Effector CD4-positive, alpha-beta T cell (primary cell): ENCODE measurements around the gene CXXC4. TPM values are rescaled to one million over a fixed set of nuclear protein-coding genes. Genes with fewer than 3 reads are reported as not detected.

Experiments
- DNase-seq: peaks from one replicate; pipeline ENCODE4 v3.0.0-alpha.2; 2020
- total RNA-seq: gene quantifications from one replicate; lab custom pipeline; 2026; lab: John Stamatoyannopoulos, UW

CXXC4 gene
- not detected for total RNA-seq

GRCh38 chr4:104494822-104495559 lies at the start of gene CXXC4:
CXXC4 (minus strand) TSS chr4:104494894; CDS start chr4:104491802, 3,092 bp downstream.
- DNase-seq = no peak

- DNase-seq = no peak
Measured at GRCh38 chr4:104533156-104533555, 38.5 kb upstream of the CXXC4 start.

- no peak for DNase-seq
Measured at GRCh38 chr4:104532677-104533076, 38.0 kb upstream of the CXXC4 start.

- no peak for DNase-seq
Measured at GRCh38 chr4:104531390-104531789, 36.7 kb upstream of the CXXC4 start.

- DNase-seq = no peak
Measured at GRCh38 chr4:104530426-104530825, 35.7 kb upstream of the CXXC4 start.

GRCh38 chr4:104524591-104524990 lies 29.9 kb upstream of the CXXC4 start:
- no peak for DNase-seq

GRCh38 chr4:104524026-104524425 lies 29.3 kb upstream of the CXXC4 start:
- DNase-seq = no peak

- no peak for DNase-seq
Measured at GRCh38 chr4:104519588-104519987, 24.9 kb upstream of the CXXC4 start.

- DNase-seq = no peak
Measured at GRCh38 chr4:104516884-104517283, 22.2 kb upstream of the CXXC4 start.

GRCh38 chr4:104508224-104508623 lies 13.5 kb upstream of the CXXC4 start:
- no peak for DNase-seq

- no peak for DNase-seq
Measured at GRCh38 chr4:104507112-104507511, 12.4 kb upstream of the CXXC4 start.

- DNase-seq = no peak
Measured at GRCh38 chr4:104504536-104504935, 9.8 kb upstream of the CXXC4 start.

- no peak for DNase-seq
Measured at GRCh38 chr4:104502471-104502870, 7.8 kb upstream of the CXXC4 start.

GRCh38 chr4:104501290-104501689 lies 6.6 kb upstream of the CXXC4 start:
- DNase-seq = no peak

GRCh38 chr4:104500442-104500841 lies 5.7 kb upstream of the CXXC4 start:
- DNase-seq = no peak

GRCh38 chr4:104494185-104494584 lies 509 bp downstream of the CXXC4 start:
- no peak for DNase-seq

- DNase-seq = no peak
Measured at GRCh38 chr4:104493081-104493831, 1.4 kb downstream of the CXXC4 start.

- no peak for DNase-seq
Measured at GRCh38 chr4:104492183-104492771, 2.4 kb downstream of the CXXC4 start.

GRCh38 chr4:104491481-104492182 lies 3.1 kb downstream of the CXXC4 start:
- peak; percentile 13 for DNase-seq

- peak; percentile 31 for DNase-seq
Measured at GRCh38 chr4:104490770-104491480, 3.8 kb downstream of the CXXC4 start.

GRCh38 chr4:104490096-104490769 lies 4.5 kb downstream of the CXXC4 start:
- DNase-seq = no peak

GRCh38 chr4:104489731-104490095 lies 5.0 kb downstream of the CXXC4 start:
- no peak for DNase-seq
